ENCODE results near the gene ECSIT.

Gene ECSIT

DNA sequence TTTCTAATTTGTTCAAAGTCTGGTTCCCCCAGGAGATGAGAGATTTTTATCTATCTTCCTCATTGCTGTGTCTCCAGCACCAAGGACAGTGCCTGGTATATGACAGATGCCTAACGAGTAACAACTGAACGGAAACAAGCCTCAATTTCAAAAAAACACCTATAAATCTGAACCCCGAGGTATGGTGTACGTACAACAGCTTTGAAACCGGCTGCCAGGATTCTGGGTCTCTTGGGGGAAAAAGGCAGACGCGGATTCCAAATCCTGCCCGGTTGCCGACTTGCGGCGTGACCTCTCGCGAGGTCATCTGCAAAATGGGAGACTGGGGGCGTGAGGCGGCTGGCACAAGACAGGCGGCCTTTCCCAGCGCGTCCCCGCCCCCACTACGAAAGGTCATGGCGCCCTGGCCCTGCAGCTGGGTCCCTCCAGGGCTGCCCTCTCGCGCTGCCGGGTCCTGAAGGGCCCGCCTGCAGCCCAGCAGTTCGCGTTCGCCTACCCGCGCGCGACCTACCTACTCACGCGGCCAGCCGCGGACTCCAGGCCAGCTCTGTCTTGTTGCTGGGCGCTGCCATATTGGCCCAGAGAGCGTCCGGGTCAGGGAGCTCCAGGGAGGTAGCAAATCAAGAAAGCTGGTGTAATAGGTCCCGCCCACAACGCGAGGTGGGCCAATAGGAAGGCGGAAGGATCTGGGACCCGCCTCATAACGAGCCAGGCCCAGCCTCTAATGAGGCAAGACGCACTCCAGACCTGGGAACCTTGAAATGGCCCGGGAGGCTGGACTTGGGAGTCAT lies at the start of gene ECSIT:
TSS of gene ECSIT (minus strand) at position 584 of the 791 bp plus-strand sequence. CDS start 9,964 bp downstream, outside the sequence.
- TF ChIP-seq CTCF (IDR thresholded peaks at IDR 0.05): no peak

DNA sequence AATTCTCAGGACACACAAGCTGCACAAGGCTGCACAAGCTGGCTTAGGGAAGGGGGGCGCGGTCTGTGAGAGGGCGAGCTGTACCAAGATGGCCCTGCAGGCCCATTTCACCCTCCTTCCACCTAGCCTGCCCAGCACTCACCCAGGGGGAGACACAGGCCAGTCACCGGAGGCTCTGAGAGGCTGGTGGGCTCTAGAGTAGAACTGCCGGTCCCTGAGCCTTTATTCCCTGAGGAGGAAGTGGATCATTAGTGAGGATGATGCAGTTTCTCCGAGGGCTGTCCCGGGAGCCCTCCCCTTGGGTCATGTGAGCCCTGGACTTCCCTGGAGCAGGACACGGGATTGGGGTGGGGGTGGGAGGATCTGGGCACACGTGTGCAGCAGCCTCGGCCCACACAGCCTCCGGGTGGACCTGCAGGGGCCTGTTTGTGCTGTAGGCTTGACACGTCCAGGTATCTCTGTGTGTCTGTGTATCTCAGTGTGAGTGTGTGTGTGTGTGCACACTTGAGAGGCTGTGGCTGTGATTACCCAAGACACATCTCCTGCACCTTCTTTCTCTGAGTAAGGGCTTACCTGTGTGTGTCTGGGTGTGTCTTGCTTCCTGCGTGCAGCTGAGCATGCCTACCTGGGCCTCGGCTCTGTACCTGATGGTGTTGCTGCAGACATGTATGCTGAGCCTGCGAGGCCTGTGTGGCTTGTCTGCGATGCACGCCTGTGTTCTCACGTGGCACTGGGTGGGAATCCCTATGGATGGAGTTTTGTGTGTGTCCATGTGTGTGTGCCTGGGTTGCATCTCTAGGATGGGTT lies 48.7 kb upstream of the ECSIT start, which contains the start of gene ACP5:
TSS of gene ACP5 (minus strand) at position 195 of the 807 bp plus-strand sequence. CDS start 328 bp downstream, outside the sequence.
- no peak for TF ChIP-seq CTCF (IDR thresholded peaks at IDR 0.05)

- no peak for TF ChIP-seq CTCF (IDR thresholded peaks at IDR 0.05)
Measured at GRCh38 chr19:11576227-11576626, 47.3 kb upstream of the ECSIT start.

GRCh38 chr19:11574689-11575088 lies 45.8 kb upstream of the ECSIT start:
- TF ChIP-seq CTCF (IDR thresholded peaks at IDR 0.05): no peak

- TF ChIP-seq CTCF (IDR thresholded peaks at IDR 0.05): no peak
Measured at GRCh38 chr19:11570039-11570462, 41.1 kb upstream of the ECSIT start.

DNA sequence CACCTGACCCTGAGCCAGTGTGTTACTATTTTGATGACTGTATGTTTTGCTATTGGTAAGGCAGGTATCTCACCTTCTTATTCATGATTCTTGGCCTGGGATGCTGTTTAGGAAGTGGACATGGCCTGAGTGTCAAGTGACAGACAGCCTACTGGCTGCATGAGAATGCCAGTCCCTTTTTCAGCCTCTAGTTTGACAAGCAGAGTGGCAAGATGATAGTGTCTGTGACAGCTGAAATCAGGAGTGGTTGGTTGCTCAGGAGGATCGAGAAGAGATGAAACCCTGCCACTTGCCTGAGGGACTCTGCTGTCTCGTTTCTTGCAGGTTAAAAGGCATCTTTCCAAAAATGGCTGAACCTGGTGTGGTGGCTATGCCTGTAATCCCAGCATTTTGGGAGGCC lies 37.2 kb upstream of the ECSIT start:
- no peak for TF ChIP-seq CTCF (IDR thresholded peaks at IDR 0.05)

- TF ChIP-seq CTCF (IDR thresholded peaks at IDR 0.05): no peak
Measured at GRCh38 chr19:11563532-11563931, 34.6 kb upstream of the ECSIT start.

Data from LNCAP (cell line).